Caco-2 (cell line): ENCODE data around the gene CHD9. TPM values are rescaled to one million over a fixed set of nuclear protein-coding genes. Genes with fewer than 3 reads are reported as not detected.

ENCODE experiments used
- BruUV-seq: library from RNA; stranded (reverse); fragments of 400-500 nt; replicated peaks from 2 replicates; lab custom pipeline; 2021; lab: Mats Ljungman, UMichigan
- CTCF ChIA-PET: fragments of 300-600 bp; sonication (Branson Sonifier 250); formaldehyde crosslinking; loops from one replicate; lab custom pipeline; 2022; ENCODE audit warnings: antibody characterized with exemption; lab: Charles Lee
- POLR2A ChIA-PET: fragments of 300-600 bp; sonication (Branson Sonifier 250); formaldehyde crosslinking; loops from one replicate; lab custom pipeline; 2022; ENCODE audit warnings: antibody characterized with exemption; lab: Charles Lee
- DNase-seq, 2 experiments: peaks; one replicate each; pipeline versions ENCODE4 v3.0.0 to v3.0.0-alpha.2; 2020 to 2022
- H3K27me3 ChIP-seq: replicated peaks from 2 replicates; pipeline ENCODE4 v1.6.0; 2011; ENCODE audit warnings: low read length; ENCODE audit not compliant: control insufficient read depth, insufficient read depth
- H3K36me3 ChIP-seq: 2 replicates; pipeline ENCODE4 v1.5.1; 2011; ENCODE audit warnings: low read length; ENCODE audit not compliant: control insufficient read depth, insufficient read depth
- H3K4me1 ChIP-seq: fragments of 250-450 bp; sonication (Bioruptor Pico); 2 replicates; pipeline ENCODE4 v1.5.1; 2020; ENCODE audit warnings: mild to moderate bottlenecking
- H3K4me3 ChIP-seq: 2 replicates; pipeline ENCODE4 v1.5.1; 2011; ENCODE audit warnings: low read depth, mild to moderate bottlenecking, control low read depth, low read length
- H3K9me3 ChIP-seq: fragments of 250-450 bp; sonication (Bioruptor Pico); 2 replicates; pipeline ENCODE4 v1.5.1; 2020; ENCODE audit warnings: mild to moderate bottlenecking, moderate library complexity
- H3K27ac Mint-ChIP-seq: one replicate; pipeline ENCODE4 v1.8.0; 2022; ENCODE audit warnings: mixed read lengths; ENCODE audit not compliant: unreplicated experiment
- H3K27me3 Mint-ChIP-seq: one replicate; pipeline ENCODE4 v1.8.0; 2022; ENCODE audit warnings: mixed read lengths; ENCODE audit not compliant: insufficient read depth, unreplicated experiment
- H3K36me3 Mint-ChIP-seq: one replicate; pipeline ENCODE4 v1.8.0; 2022; ENCODE audit warnings: mild to moderate bottlenecking, mixed read lengths; ENCODE audit not compliant: insufficient read depth, unreplicated experiment
- H3K4me1 Mint-ChIP-seq: one replicate; pipeline ENCODE4 v1.8.0; 2022; ENCODE audit warnings: low read depth, mixed read lengths; ENCODE audit not compliant: unreplicated experiment
- H3K4me3 Mint-ChIP-seq: one replicate; pipeline ENCODE4 v1.8.0; 2022; ENCODE audit warnings: mild to moderate bottlenecking, moderate library complexity, mixed read lengths; ENCODE audit not compliant: unreplicated experiment
- H3K9me3 Mint-ChIP-seq: one replicate; pipeline ENCODE4 v1.8.0; 2022; ENCODE audit warnings: mixed read lengths; ENCODE audit not compliant: unreplicated experiment
- CTCF ChIP-seq, 2 experiments: fragments of 200-600 bp in 1 of 2; IDR thresholded peaks; 1 replicate in 1 of 2; 2 replicates in 1 of 2; pipeline versions ENCODE4 v1.5.1 to v1.8.0; 2011 to 2022; ENCODE audit warnings: antibody characterized with exemption in 1 of 2, control low read depth in 1 of 2, inconsistent platforms in 1 of 2, low read depth in 1 of 2, low read length in 1 of 2, mild to moderate bottlenecking in 1 of 2, moderate library complexity in 1 of 2; ENCODE audit not compliant: insufficient read depth in 1 of 2, severe bottlenecking in 1 of 2, unreplicated experiment in 1 of 2
- intact Hi-C: fragments of 100-400 bp; cut with micrococcal nuclease; formaldehyde crosslinking; loops from one replicate; pipeline ENCODE4 v1.10.0; 2022; ENCODE audit not compliant: unreplicated experiment
- total RNA-seq: library from RNA; stranded (reverse); gene quantifications from 2 replicates; pipeline ENCODE4 v1.2.3, GENCODE V29; 2022

Gene CHD9
- total RNA-seq, 1 experiment from 2014 or later: 29.1 TPM

- Mint-ChIP-seq H3K27me3 (no peaks in the 10 kb centered on the region), H3K4me1 (no peaks in the 10 kb centered on the region), H3K36me3 (peaks cover 9% of the 10 kb centered on the region), H3K9me3 (no peaks in the 10 kb centered on the region), H3K4me3 (no peak overlapping the region), H3K27ac (no peak overlapping the region)
- POLR2A ChIA-PET: no interaction called here
- Histone ChIP-seq H3K27me3 (no peaks in the 10 kb centered on the region), H3K9me3 (no peaks in the 10 kb centered on the region), H3K4me3 (no peak overlapping the region), H3K4me1 (no peaks in the 10 kb centered on the region), H3K36me3 (no peaks in the 10 kb centered on the region)
- TF ChIP-seq CTCF (IDR thresholded peaks at IDR 0.05; ENCODE audit: insufficient read depth in 1 of 2, low read depth in 1 of 2, low read length in 1 of 2, severe bottlenecking in 1 of 2, unreplicated experiment in 1 of 2): no peak
- CTCF ChIA-PET: no interaction called here
- BruUV-seq: no TSS peak
- no peak for DNase-seq
- intact Hi-C loops: no loop called here
Observed at GRCh38 chr16:53216798-53217197, 162.0 kb downstream of the CHD9 start.

GRCh38 chr16:53219371-53219770, 164.6 kb downstream of the CHD9 start:
- ChIA-PET POLR2A (no interaction called here), CTCF (no interaction called here)
- Histone ChIP-seq H3K36me3 (no peaks in the 10 kb centered on the region), H3K9me3 (no peaks in the 10 kb centered on the region), H3K27me3 (no peaks in the 10 kb centered on the region), H3K4me1 (no peaks in the 10 kb centered on the region), H3K4me3 (no peak overlapping the region)
- H3K27ac Mint-ChIP-seq: no peak overlapping the region
- H3K27me3 Mint-ChIP-seq: no peaks in the 10 kb centered on the region
- intact Hi-C loops: no loop called here
- H3K9me3 Mint-ChIP-seq: no peaks in the 10 kb centered on the region
- BruUV-seq: no TSS peak
- no peaks in the 10 kb centered on the region for H3K4me1 Mint-ChIP-seq
- no peaks in the 10 kb centered on the region for H3K36me3 Mint-ChIP-seq
- TF ChIP-seq CTCF (IDR thresholded peaks at IDR 0.05; ENCODE audit: insufficient read depth in 1 of 2, low read depth in 1 of 2, low read length in 1 of 2, severe bottlenecking in 1 of 2, unreplicated experiment in 1 of 2): no peak
- no peak overlapping the region for H3K4me3 Mint-ChIP-seq
- no peak for DNase-seq

GRCh38 chr16:53219795-53220454, 165.1 kb downstream of the CHD9 start:
- no peaks in the 10 kb centered on the region for H3K27me3 Mint-ChIP-seq
- Histone ChIP-seq H3K9me3 (no peaks in the 10 kb centered on the region), H3K4me1 (no peaks in the 10 kb centered on the region), H3K36me3 (no peaks in the 10 kb centered on the region), H3K27me3 (no peaks in the 10 kb centered on the region), H3K4me3 (no peak overlapping the region)
- H3K9me3 Mint-ChIP-seq: no peaks in the 10 kb centered on the region
- no peak overlapping the region for H3K4me3 Mint-ChIP-seq
- POLR2A ChIA-PET: no interaction called here
- no peaks in the 10 kb centered on the region for H3K36me3 Mint-ChIP-seq
- no peak for DNase-seq
- no peak for TF ChIP-seq CTCF (IDR thresholded peaks at IDR 0.05; ENCODE audit: insufficient read depth in 1 of 2, low read depth in 1 of 2, low read length in 1 of 2, severe bottlenecking in 1 of 2, unreplicated experiment in 1 of 2)
- CTCF ChIA-PET: interaction anchor here (1.0 kb wide), 1 partner anchor 12 kb away, joined by 3 read pairs; no protein-coding TSS in a partner anchor
- H3K27ac Mint-ChIP-seq: no peak overlapping the region
- no TSS peak for BruUV-seq
- intact Hi-C loops: loop anchor here (5.0 kb wide), 1 partner anchor 163 kb away; no protein-coding TSS in a partner anchor
- no peaks in the 10 kb centered on the region for H3K4me1 Mint-ChIP-seq
